Stimulated activated CD8-positive, alpha-beta memory T cell treated with anti-CD3 and anti-CD28 coated beads, Interleukin-2, amount 100 ng/mL, for 48 hours (primary cell): ENCODE results near the gene SLC35E2B.
A peak's percentile ranks its signal among the peaks of the same experiment; 100 is the strongest.

Experiments used
- DNase-seq, 2 donors: peaks; one replicate each; pipeline ENCODE4 v3.0.0-alpha.2; 2020; ENCODE audit warnings: low read depth in 2 of 2

Gene SLC35E2B

DNA sequence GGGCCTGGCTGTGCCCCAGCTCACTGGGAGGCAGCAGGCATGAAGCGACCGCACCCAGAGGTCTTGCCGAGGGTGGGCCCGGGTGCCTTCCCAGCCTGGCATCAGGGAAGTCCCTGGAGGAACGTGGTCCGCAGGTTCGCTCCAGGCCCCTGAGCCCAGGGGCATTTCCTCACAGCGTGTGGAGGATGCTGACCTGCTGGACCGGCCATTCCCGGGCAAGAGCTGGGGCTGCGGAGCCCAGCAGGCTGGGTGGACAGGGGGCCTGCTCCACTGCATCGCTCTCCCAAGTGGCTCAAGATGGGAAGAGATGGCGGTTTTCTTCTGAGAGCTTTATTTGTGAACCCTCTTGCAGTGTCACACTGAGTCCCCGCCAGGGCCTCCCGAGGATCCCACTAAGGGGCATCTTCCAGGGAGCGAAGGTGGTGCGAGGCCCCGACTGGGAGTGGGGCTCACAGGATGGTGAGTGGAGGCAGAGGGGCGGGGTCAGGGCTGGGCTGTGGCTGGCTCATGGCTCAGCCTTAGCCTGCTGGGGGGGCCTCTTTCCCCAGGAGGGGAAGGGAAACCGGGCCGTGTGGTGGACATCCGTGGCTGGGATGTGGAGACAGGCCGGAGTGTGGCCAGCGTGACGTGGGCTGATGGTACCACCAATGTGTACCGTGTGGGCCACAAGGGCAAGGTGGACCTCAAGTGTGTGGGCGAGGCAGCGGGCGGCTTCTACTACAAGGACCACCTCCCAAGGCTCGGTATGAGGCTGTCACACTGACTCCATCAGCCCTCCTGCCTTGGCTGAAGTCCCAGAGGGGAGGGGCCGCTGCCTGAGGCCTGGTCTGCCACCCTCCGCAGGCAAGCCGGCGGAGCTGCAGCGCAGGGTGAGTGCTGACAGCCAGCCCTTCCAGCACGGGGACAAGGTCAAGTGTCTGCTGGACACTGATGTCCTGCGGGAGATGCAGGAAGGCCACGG lies 67.9 kb downstream of the SLC35E2B start:
- no peak for DNase-seq

DNA sequence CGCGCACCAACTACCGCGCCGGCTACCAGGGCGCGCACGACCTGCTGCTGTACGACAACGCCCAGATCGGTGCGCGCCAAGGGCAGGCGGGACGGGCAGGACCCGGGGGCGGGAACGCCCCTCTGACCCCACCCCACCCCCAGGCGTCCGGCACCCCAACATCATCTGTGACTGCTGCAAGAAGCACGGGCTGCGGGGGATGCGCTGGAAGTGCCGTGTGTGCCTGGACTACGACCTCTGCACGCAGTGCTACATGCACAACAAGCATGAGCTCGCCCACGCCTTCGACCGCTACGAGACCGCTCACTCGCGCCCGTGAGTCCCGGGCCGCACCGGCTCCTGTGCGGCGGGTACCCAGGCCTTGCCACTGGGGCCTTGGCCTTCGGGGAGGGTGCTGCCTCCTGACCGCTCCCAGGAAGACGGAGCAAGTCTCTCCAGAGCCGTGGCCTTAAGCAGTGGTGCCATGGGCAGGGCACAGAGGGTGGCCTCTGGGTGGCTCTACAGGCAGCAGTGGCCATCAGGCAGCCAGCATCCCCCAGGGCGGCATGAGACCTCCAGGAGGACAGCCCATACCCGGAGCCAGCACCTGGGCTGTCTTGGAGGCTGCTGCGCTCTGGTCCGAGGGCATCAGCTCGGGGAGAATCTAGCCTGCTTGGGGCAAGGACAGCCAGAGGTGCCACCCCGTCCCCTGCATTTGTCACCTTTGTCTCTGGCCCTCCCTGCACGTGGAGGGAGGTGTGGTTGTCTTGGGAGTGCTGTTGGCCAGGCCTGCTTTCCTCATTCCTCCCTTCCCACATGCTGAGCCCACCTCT lies 68.8 kb downstream of the SLC35E2B start:
- DNase-seq = no peak

DNA sequence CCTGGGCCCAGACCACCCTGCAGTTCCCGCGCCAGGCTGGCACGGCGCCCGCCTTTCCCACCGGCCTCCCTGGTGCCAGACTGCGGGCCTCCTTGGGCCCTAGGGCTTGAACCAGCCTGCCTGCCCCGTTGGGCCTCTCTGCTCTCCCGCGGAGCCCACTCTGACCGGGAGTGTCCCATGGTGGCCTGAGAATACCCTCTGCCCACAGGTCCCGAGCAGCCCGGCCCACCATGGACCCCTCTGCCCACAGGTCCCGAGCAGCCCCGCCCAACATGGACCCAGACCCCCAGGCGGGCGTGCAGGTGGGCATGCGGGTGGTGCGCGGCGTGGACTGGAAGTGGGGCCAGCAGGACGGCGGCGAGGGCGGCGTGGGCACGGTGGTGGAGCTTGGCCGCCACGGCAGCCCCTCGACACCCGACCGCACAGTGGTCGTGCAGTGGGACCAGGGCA lies 69.4 kb downstream of the SLC35E2B start:
- no peak for DNase-seq

DNA sequence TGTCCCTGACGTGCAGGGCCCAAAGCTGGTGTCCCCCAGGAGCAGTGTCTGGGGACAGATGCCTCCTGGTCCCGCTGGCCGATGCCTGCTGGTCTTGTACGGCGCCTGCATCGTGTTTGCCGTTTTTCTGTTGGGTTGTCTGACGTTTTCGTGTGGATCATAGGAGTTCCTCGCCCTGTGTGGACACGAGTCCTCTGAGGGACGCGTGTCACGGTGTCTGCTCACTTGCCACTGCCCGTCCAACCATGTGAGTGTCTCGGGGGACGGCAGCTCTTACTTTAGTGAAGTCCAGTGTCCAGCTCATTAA lies 69.9 kb downstream of the SLC35E2B start:
- DNase-seq = no peak

DNA sequence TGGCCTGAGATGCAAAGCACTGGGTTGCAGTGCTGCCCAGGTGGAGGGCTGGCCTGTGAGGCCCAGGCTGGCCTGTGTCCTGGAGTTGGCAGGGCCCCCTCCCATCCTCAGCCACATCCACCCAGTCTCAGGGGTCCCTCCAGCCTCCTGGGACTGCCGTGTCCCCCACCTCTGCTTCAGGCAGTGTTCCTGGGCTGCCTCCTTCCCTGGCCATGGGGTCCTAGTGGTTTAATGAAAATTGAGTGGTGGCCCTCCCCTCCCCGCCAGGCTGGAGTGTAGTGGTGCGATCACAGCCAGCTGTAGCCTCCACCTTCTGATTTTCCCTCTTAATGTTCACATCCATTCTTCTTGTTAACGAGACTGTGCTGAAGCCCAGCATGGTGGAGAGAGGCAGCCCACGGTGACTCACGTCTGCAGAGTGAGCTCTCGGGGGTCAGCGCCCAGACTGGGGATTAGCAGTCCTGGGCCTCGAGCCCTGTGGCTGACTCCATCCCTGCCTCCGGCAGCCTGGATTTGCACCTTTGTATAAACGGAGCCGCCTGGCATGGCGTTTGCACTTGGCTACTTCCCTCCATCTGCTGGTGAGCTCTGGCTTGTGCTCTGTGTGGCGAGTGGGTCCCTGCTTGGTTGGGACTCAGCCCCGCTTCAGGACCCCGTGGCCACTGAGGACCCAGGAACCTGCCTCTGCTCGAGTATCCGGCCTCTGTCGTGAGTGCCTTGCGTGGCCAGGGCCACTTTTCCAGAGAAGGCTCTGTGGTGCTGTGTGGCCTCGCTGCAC lies 70.4 kb downstream of the SLC35E2B start:
- no peak for DNase-seq

DNA sequence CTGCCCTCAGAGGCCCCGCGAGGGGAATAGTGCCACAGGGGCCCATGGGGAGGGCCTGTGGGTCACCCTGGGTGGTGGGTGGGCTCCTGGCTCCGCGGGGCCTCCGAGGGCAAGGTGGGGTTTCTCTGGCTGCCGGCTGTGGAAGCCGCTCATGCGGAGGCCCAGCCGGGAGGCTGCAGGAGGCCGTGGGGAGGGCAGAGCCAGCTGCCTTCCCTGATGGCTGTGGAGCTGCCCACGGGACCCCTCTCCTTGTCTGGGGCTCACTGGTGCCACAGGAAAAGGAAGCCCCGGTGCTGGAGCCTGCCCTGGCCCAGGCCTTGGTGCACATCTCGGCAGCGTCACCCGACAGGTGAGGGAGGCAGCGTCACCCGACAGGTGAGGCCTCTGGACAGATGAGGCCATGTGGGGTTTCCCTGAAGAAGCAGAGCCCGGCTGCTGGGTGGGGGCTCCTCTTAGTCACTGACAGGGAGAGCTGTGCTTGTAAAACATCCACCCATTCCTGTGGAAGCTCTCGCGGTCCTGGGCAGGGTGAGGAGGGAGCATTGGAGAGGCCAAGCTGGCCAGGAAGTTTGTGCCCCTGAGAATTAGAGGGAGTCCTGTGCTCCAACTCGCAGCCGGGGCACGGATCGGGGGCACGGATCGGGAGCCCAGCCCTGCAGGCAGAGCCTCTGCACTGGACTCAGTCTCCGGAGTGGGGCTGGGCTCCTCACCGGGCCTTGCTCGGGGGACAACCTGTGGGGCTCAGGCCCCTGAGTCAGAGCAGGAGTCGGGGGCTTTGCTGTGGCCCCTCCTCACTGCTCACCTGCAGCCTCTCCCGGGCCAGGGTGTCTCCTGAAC lies 71.2 kb downstream of the SLC35E2B start:
- no peak for DNase-seq

DNA sequence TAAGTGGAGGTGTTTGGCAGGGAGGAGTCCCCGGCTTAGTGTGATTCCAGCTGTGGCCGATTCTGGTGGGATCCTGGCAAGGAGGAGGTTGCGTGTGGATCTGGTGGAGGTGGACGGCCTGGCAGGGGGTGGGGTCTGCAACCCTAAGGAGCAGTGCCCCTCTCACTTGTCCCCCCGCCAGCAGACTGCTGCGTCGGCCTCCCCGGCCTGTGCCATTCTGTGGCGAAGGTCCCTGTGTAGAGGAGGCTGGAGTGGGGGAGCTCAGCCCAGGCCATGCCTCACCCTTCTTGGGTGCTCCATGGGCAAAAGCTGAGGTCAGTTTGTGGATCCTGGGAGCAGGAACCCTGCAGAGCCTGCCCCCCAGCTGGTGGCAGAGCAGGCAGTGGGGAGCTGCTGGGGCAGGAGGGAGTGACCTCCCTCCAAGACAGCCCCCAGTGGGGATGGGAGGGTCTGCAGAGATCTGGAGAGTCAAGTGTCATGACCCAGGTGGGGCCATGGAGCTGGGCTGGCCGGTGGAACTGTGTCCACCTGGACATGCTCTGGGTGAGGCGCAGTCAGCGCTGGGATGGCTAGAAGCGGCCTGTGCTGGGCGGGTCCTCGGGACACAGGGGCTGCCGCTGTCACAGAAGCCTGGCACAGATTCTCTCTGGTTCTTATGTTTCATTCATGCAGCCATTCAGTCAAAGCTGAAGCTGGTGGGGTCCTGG lies 72.0 kb downstream of the SLC35E2B start:
- no peak for DNase-seq

DNA sequence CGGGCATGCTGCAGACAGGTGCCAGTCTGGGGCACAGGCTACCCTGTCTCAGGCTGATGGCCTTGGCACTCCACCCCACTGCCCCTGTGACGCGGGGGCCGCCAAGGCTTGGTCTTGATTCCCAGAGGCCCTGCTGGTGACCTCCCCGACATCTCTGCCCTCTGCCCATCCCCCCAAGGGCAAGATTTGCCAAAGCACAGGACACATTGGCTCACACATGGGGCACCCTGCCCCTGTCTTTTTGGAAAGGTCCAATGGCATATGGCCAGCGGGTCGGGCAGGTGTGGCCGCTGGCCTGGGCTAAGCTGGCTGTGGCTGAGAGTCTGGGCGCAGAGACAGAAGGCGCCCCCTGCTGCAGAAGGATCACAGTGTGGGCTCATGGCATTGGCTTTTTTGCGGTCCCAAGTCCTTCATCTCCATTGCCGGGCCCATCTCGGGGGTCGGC lies 72.7 kb downstream of the SLC35E2B start:
- DNase-seq = no peak

DNA sequence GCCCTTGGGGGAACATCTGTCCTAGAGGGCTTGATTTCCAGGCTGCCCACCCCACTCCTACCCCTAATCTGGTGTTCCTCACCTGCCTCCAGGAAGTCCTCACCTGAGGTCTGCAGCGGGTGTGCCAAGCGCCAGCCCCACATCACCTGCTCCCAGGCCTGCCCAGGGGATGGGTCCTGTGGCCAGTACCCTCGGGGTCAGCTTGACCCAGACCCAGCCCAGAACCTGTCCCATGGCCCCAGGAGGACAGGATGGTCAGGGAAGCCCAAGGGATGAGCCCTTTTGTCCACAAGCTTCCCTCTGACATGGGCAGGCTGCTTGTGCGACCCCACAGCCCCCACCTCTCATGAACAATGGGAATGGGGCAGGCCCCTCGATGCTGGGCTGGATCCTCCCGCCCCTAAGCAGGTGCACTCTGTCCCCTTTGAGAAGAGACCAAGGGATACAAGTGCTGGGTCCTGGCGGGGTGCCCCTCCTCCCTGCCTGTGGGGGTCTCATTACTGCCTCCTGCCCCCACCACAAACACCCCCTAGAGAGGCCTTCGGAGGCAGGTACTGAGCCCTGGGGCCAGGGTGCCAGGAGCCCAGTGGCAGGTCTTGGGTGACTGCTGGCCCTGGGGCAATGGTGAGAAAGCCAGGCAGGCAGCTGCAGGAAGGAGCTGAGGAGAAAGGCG lies 74.1 kb downstream of the SLC35E2B start:
- DNase-seq = no peak

DNA sequence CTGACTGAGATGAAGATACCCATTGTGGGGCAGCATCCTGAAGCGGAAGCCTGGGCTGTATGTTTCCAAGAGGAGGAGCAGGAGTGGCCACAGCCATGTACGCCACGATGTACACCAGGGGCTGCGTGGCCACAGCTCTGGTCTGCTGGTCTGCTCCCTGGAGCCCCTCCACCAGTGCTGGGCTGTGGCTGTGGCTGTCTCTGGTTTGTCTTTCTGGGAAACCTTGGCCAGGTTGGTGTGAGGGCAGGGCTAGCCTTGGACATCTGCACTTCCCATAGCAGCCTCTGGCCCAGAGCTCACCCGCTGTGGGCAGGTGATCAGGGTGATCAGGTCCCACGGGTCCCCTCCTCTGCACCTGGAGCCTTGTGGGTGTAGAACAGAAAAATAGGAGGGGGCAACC lies 74.7 kb downstream of the SLC35E2B start:
- DNase-seq = no peak

DNA sequence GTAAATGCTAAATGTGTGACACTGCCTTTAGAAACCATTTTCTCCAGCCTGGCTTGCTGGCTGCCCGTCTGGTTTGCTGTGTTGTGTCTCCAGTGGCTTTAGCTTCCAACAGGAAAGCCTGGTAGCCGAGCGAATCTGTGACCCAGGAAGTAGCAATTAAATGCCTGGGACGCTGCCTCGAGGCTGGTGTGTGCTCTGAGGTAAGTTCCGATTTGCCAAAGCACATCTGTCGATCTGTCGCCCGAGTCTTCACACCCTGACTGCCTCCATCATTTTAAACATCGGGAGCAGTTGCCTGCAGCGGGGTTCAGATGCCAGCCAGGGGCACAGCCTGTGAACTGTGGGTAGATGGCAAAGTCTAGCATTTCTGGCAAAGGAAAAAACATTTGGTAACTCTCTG lies 75.1 kb downstream of the SLC35E2B start:
- DNase-seq = no peak

DNA sequence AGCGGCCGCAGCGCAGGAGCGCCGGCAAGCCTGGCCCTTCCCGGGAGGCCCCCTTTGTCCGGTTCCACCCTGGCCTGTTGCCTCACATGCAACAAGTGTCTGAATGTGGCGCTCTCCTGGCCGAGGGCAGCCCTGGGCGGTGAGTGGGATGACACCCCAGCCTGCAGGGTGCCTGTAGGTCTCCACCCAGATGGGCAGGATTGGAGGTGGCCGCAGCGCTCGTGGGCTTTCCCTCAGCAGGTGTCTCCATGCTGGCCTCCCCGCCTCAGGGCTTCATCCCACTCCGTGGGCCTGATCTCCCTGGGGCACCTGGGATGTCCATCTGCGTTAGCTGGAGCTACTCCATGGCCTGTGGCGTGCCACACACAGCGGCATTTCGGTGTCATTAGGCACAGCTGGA lies 75.8 kb downstream of the SLC35E2B start:
- DNase-seq = no peak

DNA sequence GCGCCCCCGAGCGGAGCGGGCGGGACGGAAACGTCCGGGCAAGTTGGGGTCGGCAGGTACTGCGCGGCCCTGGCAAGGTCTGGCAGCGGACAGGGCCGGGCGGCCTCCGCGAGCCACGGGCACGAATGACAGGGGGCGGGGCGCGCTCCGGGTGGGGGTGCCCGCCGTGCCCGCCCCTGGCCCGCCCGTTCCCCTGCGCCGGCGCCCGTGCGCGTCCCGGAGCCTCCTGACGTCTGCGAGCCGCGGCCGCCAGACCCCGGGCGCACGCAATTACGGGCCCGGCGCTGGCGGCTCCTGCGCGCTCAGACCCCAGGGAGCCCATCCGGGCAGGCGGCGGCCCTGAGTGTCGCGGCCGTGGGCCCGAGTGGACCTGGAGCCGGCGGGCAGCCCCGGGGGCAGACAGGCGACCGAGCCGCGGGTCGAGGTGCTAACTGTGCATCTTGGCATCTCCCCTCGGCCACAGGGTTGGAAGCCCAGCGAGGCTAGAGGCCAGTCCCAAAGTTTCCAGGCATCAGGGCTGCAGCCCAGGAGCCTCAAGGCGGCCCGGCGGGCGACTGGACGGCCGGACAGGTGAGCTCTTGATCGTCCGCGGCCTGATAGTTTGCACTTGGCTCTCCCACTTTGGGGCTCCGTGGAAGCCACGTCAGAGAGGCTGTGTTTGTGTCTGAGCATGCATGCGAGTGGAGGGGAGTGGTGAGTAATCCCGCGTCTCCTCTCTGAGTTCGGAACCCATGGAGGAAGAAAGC lies 76.4 kb downstream of the SLC35E2B start:
- DNase-seq = no peak

DNA sequence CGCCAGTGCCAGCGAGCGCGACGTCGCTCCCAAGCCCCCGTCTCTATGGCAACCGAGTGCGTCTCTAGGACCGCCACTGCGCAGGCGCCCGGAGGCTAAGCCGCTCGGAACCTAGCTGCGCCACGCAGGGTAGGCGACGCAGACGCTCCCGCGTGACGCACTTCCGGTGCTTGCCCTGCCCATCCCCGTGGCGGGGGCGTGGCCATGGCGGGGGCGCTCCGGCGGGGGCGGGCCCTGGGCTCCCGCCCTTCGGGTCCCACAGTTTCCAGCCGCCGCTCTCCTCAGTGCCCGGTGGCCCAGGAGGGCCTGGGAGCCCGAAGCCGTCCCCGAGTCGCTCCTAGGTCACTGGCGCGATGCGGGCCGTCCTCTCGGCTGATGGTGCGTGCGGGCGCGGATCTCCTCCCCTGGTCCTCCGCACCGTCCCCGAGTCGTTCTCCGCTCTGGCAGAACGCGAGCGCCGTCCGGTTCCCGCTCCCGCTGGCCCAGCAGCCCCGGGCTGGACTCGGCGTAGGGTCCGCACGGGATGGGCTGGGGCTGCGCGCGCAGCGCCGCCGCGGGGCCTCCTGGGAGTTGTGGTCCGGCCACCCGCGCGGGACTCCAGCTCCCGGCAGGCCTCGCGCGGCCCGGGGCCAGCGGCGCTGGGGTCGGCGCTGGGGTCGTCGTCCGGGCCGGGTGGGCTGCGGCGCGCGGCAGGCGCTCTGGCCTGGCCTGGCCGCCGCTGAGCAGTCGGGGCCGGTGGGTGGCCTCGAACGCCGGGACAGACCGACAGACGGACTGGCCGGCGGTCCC lies 77.1 kb downstream of the SLC35E2B start, which contains the start of gene MIB2:
Gene MIB2 (plus strand): TSS at position 245 of the 789 bp plus-strand sequence. CDS start 7,953 bp downstream, outside the sequence.
- DNase-seq = peak; percentile 94 to 98

DNA sequence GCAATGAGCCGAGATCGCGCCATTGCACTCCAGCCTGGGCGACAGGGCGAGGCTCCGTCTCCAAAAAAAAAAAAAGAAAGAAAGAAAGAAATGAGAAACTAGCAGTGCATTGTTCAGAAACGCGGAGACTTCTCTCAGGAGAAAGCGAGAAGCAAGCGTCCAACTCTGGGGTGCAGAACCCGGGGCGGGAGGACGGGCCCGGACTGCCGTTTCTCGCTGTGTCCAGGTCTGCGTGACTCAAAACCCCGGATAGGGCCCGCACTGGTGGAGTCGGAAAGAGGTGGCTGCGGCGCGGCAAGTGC lies 77.7 kb downstream of the SLC35E2B start:
- DNase-seq = no peak

DNA sequence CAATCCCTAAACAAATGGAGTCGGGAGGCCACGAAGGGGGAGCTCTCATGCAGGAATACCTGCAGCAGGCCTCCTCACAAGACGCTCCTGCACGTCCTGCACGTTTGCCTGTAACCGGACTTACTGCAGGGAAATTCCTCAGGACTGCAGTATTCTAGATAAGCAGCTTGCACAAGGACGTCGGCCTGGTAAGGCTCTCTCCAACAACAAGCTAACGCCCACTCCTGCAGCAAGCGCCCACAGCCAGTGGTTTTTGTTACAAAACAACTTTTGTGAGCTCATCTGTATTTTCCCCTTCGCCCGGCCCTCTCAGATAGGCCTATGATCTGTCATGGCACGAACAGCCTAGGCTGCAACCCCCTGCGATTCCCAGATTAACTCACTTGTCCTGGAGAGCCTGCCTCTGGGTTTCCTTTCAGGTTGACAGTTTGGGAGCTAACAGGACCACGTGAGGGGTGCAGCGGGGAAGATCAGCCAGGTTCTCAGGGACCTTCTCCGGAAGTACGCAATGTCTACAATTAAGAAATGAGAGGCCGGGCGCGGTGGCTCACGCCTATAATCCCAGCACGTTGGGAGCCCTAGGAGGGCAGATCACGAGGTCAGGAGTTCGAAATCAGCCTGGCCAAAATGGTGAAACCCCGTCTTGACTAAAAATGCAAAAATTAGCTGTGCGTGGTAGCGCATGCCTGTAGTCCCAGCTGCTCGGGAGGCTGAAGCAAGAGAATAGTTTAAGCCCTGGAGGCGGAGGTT lies 78.2 kb downstream of the SLC35E2B start:
- DNase-seq = peak; percentile 37 to 42

DNA sequence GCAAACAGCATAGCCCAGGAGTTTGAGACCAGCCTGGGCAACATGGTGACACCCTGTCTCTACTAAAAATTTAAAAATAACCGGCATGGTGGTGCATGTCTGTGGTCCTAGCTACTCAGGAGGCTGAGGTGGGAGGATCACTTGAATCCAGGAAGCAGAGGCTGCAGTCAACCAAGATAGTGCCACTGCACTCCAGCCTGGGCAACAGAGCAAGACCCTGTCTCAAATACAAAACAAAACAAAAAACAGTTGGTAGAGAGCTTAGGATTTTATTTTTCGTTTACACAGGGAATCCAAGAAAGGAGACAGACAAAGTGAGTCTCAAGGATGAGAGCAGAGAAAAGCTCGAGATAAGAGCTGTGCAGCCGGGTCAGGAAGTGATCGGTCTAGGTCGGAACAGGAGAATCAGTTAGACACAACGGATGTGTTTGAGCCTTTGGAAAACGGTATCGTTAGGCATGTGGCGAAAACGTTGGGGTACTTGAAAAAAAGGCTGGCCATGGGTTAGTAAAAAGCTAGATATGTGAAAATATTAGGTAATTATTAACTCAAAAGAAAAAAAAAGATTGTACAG lies 79.0 kb downstream of the SLC35E2B start:
- no peak for DNase-seq

DNA sequence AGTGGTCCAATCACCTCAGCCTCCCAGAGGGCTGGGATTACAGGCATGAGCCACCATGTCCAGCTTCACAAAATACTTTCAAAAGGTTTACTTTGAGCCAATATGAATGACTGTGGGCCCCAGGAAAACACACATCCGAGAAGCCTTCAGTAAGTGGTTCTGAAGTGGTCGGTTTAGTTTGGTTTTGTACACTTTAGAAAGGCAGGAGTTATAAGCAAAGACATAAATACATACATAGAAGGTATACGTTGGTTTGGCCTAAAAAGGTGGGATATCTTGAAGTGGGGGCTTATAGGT lies 80.5 kb downstream of the SLC35E2B start:
- no peak for DNase-seq
